PFSK-1 (cell line): Measurements from ENCODE around the gene SLC26A4.

ENCODE experiments used
- POLR2AphosphoS5 ChIP-seq: IDR thresholded peaks from 2 replicates; pipeline ENCODE4 v1.6.1; 2012; ENCODE audit warnings: low read depth, mild to moderate bottlenecking, control low read depth, low read length, moderate library complexity
- SIN3A ChIP-seq: IDR thresholded peaks from 2 replicates; pipeline ENCODE4 v1.6.1; 2012; ENCODE audit warnings: mild to moderate bottlenecking, low read length, moderate library complexity, borderline replicate concordance; ENCODE audit not compliant: insufficient read depth
- TAF1 ChIP-seq: IDR thresholded peaks from 2 replicates; pipeline ENCODE4 v1.6.1; 2012; ENCODE audit warnings: low read length, control low read depth, borderline replicate concordance; ENCODE audit not compliant: insufficient read depth

DNA sequence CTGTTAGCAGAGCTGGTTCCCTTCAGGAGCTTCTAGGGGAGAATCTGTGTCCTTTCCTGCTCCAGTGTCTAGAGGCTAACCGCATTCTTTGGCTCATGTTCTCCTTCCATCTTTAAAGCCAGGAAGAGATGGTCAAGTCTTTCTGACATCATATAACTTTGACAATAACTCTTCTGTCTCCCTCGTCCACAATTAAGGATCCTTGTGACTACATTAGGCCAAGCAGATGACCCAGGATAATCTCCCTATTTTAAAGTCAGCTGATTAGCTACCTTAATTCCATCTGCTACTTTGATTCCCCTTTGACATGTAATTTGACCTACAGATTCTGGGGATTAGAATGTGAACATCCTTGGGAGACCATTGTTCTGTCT, 28.1 kb upstream of the SLC26A4 start:
- TF ChIP-seq POLR2AphosphoS5 = no peak
- TF ChIP-seq TAF1 = no peak
- no peak for TF ChIP-seq SIN3A
